ENCODE measurements around the gene METTL9.
A peak's percentile ranks its signal among the peaks of the same experiment; 100 is the strongest.
"Not testable (repeated sequence)": the region's sequence is repeated elsewhere in the genome, so short reads cannot be mapped to it uniquely, and the experiment has no call there.

METTL9 gene

GRCh38 chr16:21664801-21665492, 65.6 kb downstream of the METTL9 start:
- DNase-seq, result no peak

GRCh38 chr16:21666772-21667171, 67.4 kb downstream of the METTL9 start:
- DNase-seq, result no peak

- DNase-seq, result no peak
Observed at GRCh38 chr16:21667575-21667974, 68.2 kb downstream of the METTL9 start.

- no peak for DNase-seq
Observed at GRCh38 chr16:21673469-21673868, 74.1 kb downstream of the METTL9 start.

- not testable (repeated sequence) for DNase-seq
Observed at GRCh38 chr16:21674456-21674855, 75.1 kb downstream of the METTL9 start.

GRCh38 chr16:21680714-21681113, 81.3 kb downstream of the METTL9 start:
- not testable (repeated sequence) for DNase-seq

- no peak for DNase-seq
Observed at GRCh38 chr16:21683184-21683583, 83.8 kb downstream of the METTL9 start.

GRCh38 chr16:21684199-21684598, 84.8 kb downstream of the METTL9 start:
- DNase-seq, result peak in 3 of 5 experiments; percentile 12 to 34 (median 20)

GRCh38 chr16:21685034-21685455, 85.7 kb downstream of the METTL9 start:
- no peak for DNase-seq

GRCh38 chr16:21689107-21689506, 89.7 kb downstream of the METTL9 start:
- no peak for DNase-seq

- DNase-seq, result not testable (repeated sequence)
Observed at GRCh38 chr16:21690967-21691366, 91.6 kb downstream of the METTL9 start.

- no peak for DNase-seq
Observed at GRCh38 chr16:21694609-21695008, 95.2 kb downstream of the METTL9 start.

GRCh38 chr16:21697032-21697431, 97.7 kb downstream of the METTL9 start:
- no peak for DNase-seq

- no peak for DNase-seq
Observed at GRCh38 chr16:21698169-21699032, 99.0 kb downstream of the METTL9 start.

- DNase-seq, result no peak
Observed at GRCh38 chr16:21701271-21701670, 101.9 kb downstream of the METTL9 start.

- no peak for DNase-seq
Observed at GRCh38 chr16:21702276-21702675, 102.9 kb downstream of the METTL9 start.

GRCh38 chr16:21703156-21703555, 103.8 kb downstream of the METTL9 start:
- no peak for DNase-seq

- no peak for DNase-seq
Observed at GRCh38 chr16:21703589-21704174, 104.3 kb downstream of the METTL9 start.

GRCh38 chr16:21704266-21704665, 104.9 kb downstream of the METTL9 start:
- DNase-seq, result no peak

GRCh38 chr16:21704733-21705132, 105.4 kb downstream of the METTL9 start:
- no peak for DNase-seq
